GM19025 (cell line): ENCODE measurements around the gene FSTL4.

Experiments
- ATAC-seq: cut with Tn5 transposase; IDR thresholded peaks from one replicate; pipeline ENCODE4 v1.9.1; 2021; ENCODE audit warnings: mild to moderate bottlenecking, low read depth, moderate library complexity; ENCODE audit not compliant: unreplicated experiment

Gene FSTL4

GRCh38 chr5:133286483-133286882, 325.9 kb downstream of the FSTL4 start:
- no peak for ATAC-seq

- no peak for ATAC-seq
Observed at GRCh38 chr5:133285583-133286021, 326.7 kb downstream of the FSTL4 start.

GRCh38 chr5:133284306-133284705, 328.0 kb downstream of the FSTL4 start:
- ATAC-seq, result no peak

GRCh38 chr5:133278317-133278716, 334.0 kb downstream of the FSTL4 start:
- ATAC-seq, result no peak

- ATAC-seq, result no peak
Observed at GRCh38 chr5:133277744-133278143, 334.6 kb downstream of the FSTL4 start.

GRCh38 chr5:133276171-133276570, 336.2 kb downstream of the FSTL4 start:
- ATAC-seq, result no peak

GRCh38 chr5:133275631-133276030, 336.7 kb downstream of the FSTL4 start:
- ATAC-seq, result no peak

- ATAC-seq, result no peak
Observed at GRCh38 chr5:133274597-133274935, 337.8 kb downstream of the FSTL4 start.

GRCh38 chr5:133273661-133274596, 338.4 kb downstream of the FSTL4 start:
- no peak for ATAC-seq

GRCh38 chr5:133272345-133272744, 340.0 kb downstream of the FSTL4 start:
- no peak for ATAC-seq

GRCh38 chr5:133271606-133272005, 340.7 kb downstream of the FSTL4 start:
- no peak for ATAC-seq

- no peak for ATAC-seq
Observed at GRCh38 chr5:133269691-133270090, 342.6 kb downstream of the FSTL4 start.

- ATAC-seq, result no peak
Observed at GRCh38 chr5:133267601-133268000, 344.7 kb downstream of the FSTL4 start.

- no peak for ATAC-seq
Observed at GRCh38 chr5:133266966-133267365, 345.4 kb downstream of the FSTL4 start.

GRCh38 chr5:133266527-133266878, 345.8 kb downstream of the FSTL4 start:
- no peak for ATAC-seq

- peak; percentile 35 for ATAC-seq
Observed at GRCh38 chr5:133265720-133266526, 346.4 kb downstream of the FSTL4 start.

GRCh38 chr5:133265257-133265656, 347.1 kb downstream of the FSTL4 start:
- no peak for ATAC-seq

- no peak for ATAC-seq
Observed at GRCh38 chr5:133262690-133263089, 349.7 kb downstream of the FSTL4 start.

GRCh38 chr5:133261993-133262392, 350.3 kb downstream of the FSTL4 start:
- ATAC-seq, result no peak

- ATAC-seq, result no peak
Observed at GRCh38 chr5:133260715-133261114, 351.6 kb downstream of the FSTL4 start.

- ATAC-seq, result no peak
Observed at GRCh38 chr5:133259199-133259997, 352.9 kb downstream of the FSTL4 start.
